Smooth muscle cell (in vitro differentiated cells): Measurements from ENCODE around the gene CDKN2AIP. TPM values are rescaled to one million over a fixed set of nuclear protein-coding genes. Genes with fewer than 3 reads are reported as not detected.

Experiments
- DNase-seq: peaks from one replicate; lab custom pipeline; 2025; ENCODE audit not compliant: unreplicated experiment; lab: John Stamatoyannopoulos, UW
- H2AFZ ChIP-seq: fragments of 200-600 bp; sonication (generic); 2 replicates; pipeline ENCODE4 v1.6.0; 2016; ENCODE audit warnings: antibody characterized with exemption, low read depth, mild to moderate bottlenecking
- H3F3A ChIP-seq: fragments of 200-600 bp; sonication (generic); 2 replicates; pipeline ENCODE4 v1.6.0; 2017; ENCODE audit warnings: antibody characterized with exemption, low read depth
- H3K27ac ChIP-seq: fragments of 200-600 bp; sonication (generic); 2 replicates; pipeline ENCODE4 v1.5.1; 2016; ENCODE audit warnings: low read depth, mild to moderate bottlenecking
- H3K27me3 ChIP-seq: fragments of 200-600 bp; sonication (generic); 2 replicates; pipeline ENCODE4 v1.6.1; 2016; ENCODE audit warnings: low read depth, mild to moderate bottlenecking
- H3K36me3 ChIP-seq: fragments of 200-600 bp; sonication (generic); 2 replicates; pipeline ENCODE4 v1.5.1; 2016; ENCODE audit warnings: low read depth
- H3K4me1 ChIP-seq: fragments of 200-600 bp; sonication (generic); 2 replicates; pipeline ENCODE4 v1.5.1; 2016; ENCODE audit warnings: low read depth
- H3K4me2 ChIP-seq: fragments of 200-600 bp; sonication (generic); 2 replicates; pipeline ENCODE4 v1.6.0; 2016; ENCODE audit warnings: mild to moderate bottlenecking
- H3K4me3 ChIP-seq: fragments of 200-600 bp; sonication (generic); 2 replicates; pipeline ENCODE4 v1.5.1; 2016; ENCODE audit warnings: mild to moderate bottlenecking
- H3K79me2 ChIP-seq: fragments of 200-600 bp; sonication (generic); 2 replicates; pipeline ENCODE4 v1.6.0; 2016; ENCODE audit warnings: low read depth, mild to moderate bottlenecking
- H3K9ac ChIP-seq: fragments of 200-600 bp; sonication (generic); 2 replicates; pipeline ENCODE4 v1.6.0; 2016; ENCODE audit warnings: low read depth
- H3K9me3 ChIP-seq: fragments of 200-600 bp; sonication (generic); replicated peaks from 2 replicates; pipeline ENCODE4 v1.5.1; 2016; ENCODE audit warnings: low read depth
- H4K20me1 ChIP-seq: fragments of 200-600 bp; sonication (generic); 2 replicates; pipeline ENCODE4 v1.6.0; 2016; ENCODE audit warnings: low read depth
- WGBS: methylation state at CpG from one replicate; pipeline ENCODE4 v1.1.7; 2016; ENCODE audit warnings: low lambda C conversion rate; 5-methylcytosine and 5-hydroxymethylcytosine counted together
- polyA plus RNA-seq: library from polyadenylated mRNA; unstranded; fragments of >200 nt; fragmentation: Nextera tagmentation; extraction: Ambion mirVana; gene quantifications from 2 replicates; pipeline ENCODE4 v1.2.1, GENCODE V29; 2016
- total RNA-seq: library from RNA; depleted of rRNA; stranded (reverse); fragments of >200 nt; gene quantifications from 2 replicates; pipeline ENCODE4 v1.2.3, GENCODE V29; 2014
- TF ChIP-seq, protein P1 (sequence below): fragments of 200-600 bp; sonication (generic); IDR thresholded peaks from 2 replicates; pipeline ENCODE4 v1.5.1; 2017; ENCODE audit warnings: borderline replicate concordance, mild to moderate bottlenecking, antibody characterized with exemption; ENCODE audit not compliant: insufficient read depth, poor library complexity, severe bottlenecking

CDKN2AIP gene
- total and polyA plus RNA-seq, 2 experiments from 2014 or later, result 13.0 to 27.2 TPM

GRCh38 chr4:183411291-183411861, 33.1 kb upstream of the CDKN2AIP start:
- no peaks in the 10 kb centered on the region for H4K20me1 ChIP-seq
- H3K4me2 ChIP-seq, result no peak overlapping the region
- no peaks in the 10 kb centered on the region for H3K9me3 ChIP-seq
- WGBS, result 87% methylated on average over 11 of the region's 11 CpGs
- H3K27me3 ChIP-seq, result no peaks in the 10 kb centered on the region
- no peaks in the 10 kb centered on the region for H3K79me2 ChIP-seq
- no peak overlapping the region for H3K27ac ChIP-seq
- H3F3A ChIP-seq, result no peaks in the 10 kb centered on the region
- H2AFZ ChIP-seq, result no peak overlapping the region
- TF ChIP-seq, protein P1, sequence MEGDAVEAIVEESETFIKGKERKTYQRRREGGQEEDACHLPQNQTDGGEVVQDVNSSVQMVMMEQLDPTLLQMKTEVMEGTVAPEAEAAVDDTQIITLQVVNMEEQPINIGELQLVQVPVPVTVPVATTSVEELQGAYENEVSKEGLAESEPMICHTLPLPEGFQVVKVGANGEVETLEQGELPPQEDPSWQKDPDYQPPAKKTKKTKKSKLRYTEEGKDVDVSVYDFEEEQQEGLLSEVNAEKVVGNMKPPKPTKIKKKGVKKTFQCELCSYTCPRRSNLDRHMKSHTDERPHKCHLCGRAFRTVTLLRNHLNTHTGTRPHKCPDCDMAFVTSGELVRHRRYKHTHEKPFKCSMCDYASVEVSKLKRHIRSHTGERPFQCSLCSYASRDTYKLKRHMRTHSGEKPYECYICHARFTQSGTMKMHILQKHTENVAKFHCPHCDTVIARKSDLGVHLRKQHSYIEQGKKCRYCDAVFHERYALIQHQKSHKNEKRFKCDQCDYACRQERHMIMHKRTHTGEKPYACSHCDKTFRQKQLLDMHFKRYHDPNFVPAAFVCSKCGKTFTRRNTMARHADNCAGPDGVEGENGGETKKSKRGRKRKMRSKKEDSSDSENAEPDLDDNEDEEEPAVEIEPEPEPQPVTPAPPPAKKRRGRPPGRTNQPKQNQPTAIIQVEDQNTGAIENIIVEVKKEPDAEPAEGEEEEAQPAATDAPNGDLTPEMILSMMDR, result no peak
- H3K4me3 ChIP-seq, result no peak overlapping the region
- H3K36me3 ChIP-seq, result no peaks in the 10 kb centered on the region
- no peak for DNase-seq
- H3K4me1 ChIP-seq, result no peaks in the 10 kb centered on the region
- no peak overlapping the region for H3K9ac ChIP-seq

GRCh38 chr4:183412821-183413220, 31.6 kb upstream of the CDKN2AIP start:
- Histone ChIP-seq H3K27me3 (no peaks in the 10 kb centered on the region), H3K9ac (no peak overlapping the region), H3K9me3 (no peaks in the 10 kb centered on the region), H3K36me3 (no peaks in the 10 kb centered on the region), H3K4me2 (no peak overlapping the region), H3F3A (no peaks in the 10 kb centered on the region), H2AFZ (no peak overlapping the region), H4K20me1 (no peaks in the 10 kb centered on the region), H3K79me2 (no peaks in the 10 kb centered on the region), H3K4me3 (no peak overlapping the region), H3K27ac (no peak overlapping the region), H3K4me1 (no peaks in the 10 kb centered on the region)
- TF ChIP-seq, protein P1, result no peak
- 88% methylated on average over 11 of the region's 11 CpGs for WGBS
- no peak for DNase-seq

- no peaks in the 10 kb centered on the region for H3F3A ChIP-seq
- no peaks in the 10 kb centered on the region for H3K27me3 ChIP-seq
- WGBS, result 95% methylated on average over 28 of the region's 28 CpGs
- H3K9ac ChIP-seq, result no peak overlapping the region
- no peak overlapping the region for H2AFZ ChIP-seq
- no peaks in the 10 kb centered on the region for H3K79me2 ChIP-seq
- H3K27ac ChIP-seq, result no peak overlapping the region
- no peaks in the 10 kb centered on the region for H3K36me3 ChIP-seq
- no peak overlapping the region for H3K4me3 ChIP-seq
- H3K9me3 ChIP-seq, result no peaks in the 10 kb centered on the region
- no peaks in the 10 kb centered on the region for H3K4me1 ChIP-seq
- H3K4me2 ChIP-seq, result no peak overlapping the region
- no peaks in the 10 kb centered on the region for H4K20me1 ChIP-seq
- TF ChIP-seq, protein P1, result no peak
- DNase-seq, result no peak
These were observed 30.9 kb upstream of the CDKN2AIP start for GRCh38 chr4:183413234-183414200.
